ES-I3 (cell line): Measurements from ENCODE around the gene GOLGA6A.
"Not testable (repeated sequence)": the region's sequence is repeated elsewhere in the genome, so short reads cannot be mapped to it uniquely, and the experiment has no call there.

ENCODE experiments used
- H3K36me3 ChIP-seq: 2 replicates; pipeline ENCODE4 v1.6.1; 2013; ENCODE audit warnings: mild to moderate bottlenecking, low read length, control low read depth, moderate library complexity; ENCODE audit not compliant: insufficient read depth
- H3K4me1 ChIP-seq: 2 replicates; pipeline ENCODE4 v1.6.1; 2013; ENCODE audit warnings: mild to moderate bottlenecking, control low read depth, low read length; ENCODE audit not compliant: insufficient read depth
- H3K9ac ChIP-seq: 2 replicates; pipeline ENCODE4 v1.6.1; 2013; ENCODE audit warnings: low read depth, mild to moderate bottlenecking, low read length, moderate library complexity
- H3K9me3 ChIP-seq: 2 replicates; pipeline ENCODE4 v1.6.1; 2013; ENCODE audit warnings: mild to moderate bottlenecking, low read length, moderate library complexity; ENCODE audit not compliant: control insufficient read depth, insufficient read depth

The GOLGA6A gene

GRCh38 chr15:74122403-74123130, 40.2 kb upstream of the GOLGA6A start:
- Histone ChIP-seq H3K9ac (no peak overlapping the region; the same call in 1 of the 2 replicates), H3K9me3 (no peaks in the 10 kb centered on the region), H3K36me3 (no peaks in the 10 kb centered on the region), H3K4me1 (peaks cover 15% of the 10 kb centered on the region; the same call in 1 of the 2 replicates)

GRCh38 chr15:74121858-74122257, 39.5 kb upstream of the GOLGA6A start:
- no peak overlapping the region for H3K9ac ChIP-seq
- H3K36me3 ChIP-seq: no peaks in the 10 kb centered on the region
- H3K9me3 ChIP-seq: no peaks in the 10 kb centered on the region
- H3K4me1 ChIP-seq: peaks cover 11% of the 10 kb centered on the region; the same call in 1 of the 2 replicates

- H3K36me3 ChIP-seq: no peaks in the 10 kb centered on the region
Observed at GRCh38 chr15:74121039-74121438, 38.7 kb upstream of the GOLGA6A start.

DNA sequence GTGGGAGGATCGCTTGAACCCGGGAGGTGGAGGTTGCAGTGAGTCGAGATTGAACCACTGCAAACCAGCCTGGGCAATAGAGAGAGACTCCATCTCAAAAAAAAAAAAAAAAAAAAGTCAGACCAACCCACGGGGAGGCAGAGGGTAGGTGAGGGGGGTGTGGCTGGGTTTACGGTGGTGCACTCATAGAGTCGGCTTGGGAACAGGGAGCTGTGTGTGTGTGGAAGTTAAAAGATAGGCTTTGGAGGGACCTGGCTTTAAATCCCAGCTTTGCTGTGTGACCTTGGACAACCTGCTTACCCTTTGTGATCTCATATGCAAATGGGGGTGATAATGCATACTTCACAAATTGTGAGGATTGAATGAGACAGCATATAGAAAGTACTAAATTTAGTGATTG, 38.1 kb upstream of the GOLGA6A start:
- Histone ChIP-seq H3K4me1 (peaks cover 11% of the 10 kb centered on the region; the same call in 1 of the 2 replicates), H3K9ac (no peak overlapping the region), H3K9me3 (no peaks in the 10 kb centered on the region), H3K36me3 (no peaks in the 10 kb centered on the region)

More at GRCh38 chr15:74121039-74121438, 38.7 kb upstream of the GOLGA6A start:
- H3K4me1 ChIP-seq: peaks cover 11% of the 10 kb centered on the region; the same call in 1 of the 2 replicates
- no peaks in the 10 kb centered on the region for H3K9me3 ChIP-seq
- no peak overlapping the region for H3K9ac ChIP-seq

- Histone ChIP-seq H3K9ac (no peak overlapping the region), H3K4me1 (no peaks in the 10 kb centered on the region), H3K36me3 (no peaks in the 10 kb centered on the region), H3K9me3 (no peaks in the 10 kb centered on the region)
Observed at GRCh38 chr15:74109713-74110112, 27.4 kb upstream of the GOLGA6A start.

GRCh38 chr15:74108611-74109010, 26.3 kb upstream of the GOLGA6A start:
- not testable (repeated sequence) for H3K9ac ChIP-seq, H3K36me3 ChIP-seq, H3K4me1 ChIP-seq, H3K9me3 ChIP-seq

- Histone ChIP-seq H3K4me1 (no peaks in the 10 kb centered on the region), H3K36me3 (no peaks in the 10 kb centered on the region), H3K9ac (no peak overlapping the region), H3K9me3 (no peaks in the 10 kb centered on the region)
Observed at GRCh38 chr15:74108111-74108510, 25.8 kb upstream of the GOLGA6A start.

- peak overlapping the region; percentile 59; the same call in 1 of the 2 replicates for H3K9ac ChIP-seq
- not testable (repeated sequence) for H3K36me3 ChIP-seq
Observed at GRCh38 chr15:74099963-74100733, 17.8 kb upstream of the GOLGA6A start.

GRCh38 chr15:74096753-74097474, 14.6 kb upstream of the GOLGA6A start:
- H3K9me3 ChIP-seq, H3K36me3 ChIP-seq, H3K9ac ChIP-seq, H3K4me1 ChIP-seq: not testable (repeated sequence)

More at GRCh38 chr15:74099963-74100733, 17.8 kb upstream of the GOLGA6A start:
- H3K9me3 ChIP-seq, H3K4me1 ChIP-seq: not testable (repeated sequence)

DNA sequence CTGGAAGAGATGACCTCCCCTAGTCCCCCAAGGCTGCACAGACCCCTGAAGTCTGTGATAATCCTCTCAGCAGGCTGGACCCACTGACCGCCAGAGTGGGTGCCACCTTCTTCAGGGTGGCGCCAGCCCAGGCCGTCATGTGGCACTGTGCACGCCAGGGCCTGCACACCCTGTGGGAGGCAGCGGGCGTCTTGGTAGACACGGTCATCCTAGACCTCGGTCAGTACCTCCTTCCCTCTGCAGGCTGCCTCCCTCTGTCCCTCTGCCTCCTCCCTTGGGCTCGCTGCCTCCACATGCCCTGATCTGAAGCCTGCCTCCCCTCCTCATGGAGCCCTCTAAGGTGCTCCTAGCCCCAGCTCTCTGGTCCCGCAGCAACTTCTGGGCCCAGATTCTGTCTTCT, 13.3 kb upstream of the GOLGA6A start:
- not testable (repeated sequence) for H3K9me3 ChIP-seq, H3K36me3 ChIP-seq, H3K9ac ChIP-seq, H3K4me1 ChIP-seq

DNA sequence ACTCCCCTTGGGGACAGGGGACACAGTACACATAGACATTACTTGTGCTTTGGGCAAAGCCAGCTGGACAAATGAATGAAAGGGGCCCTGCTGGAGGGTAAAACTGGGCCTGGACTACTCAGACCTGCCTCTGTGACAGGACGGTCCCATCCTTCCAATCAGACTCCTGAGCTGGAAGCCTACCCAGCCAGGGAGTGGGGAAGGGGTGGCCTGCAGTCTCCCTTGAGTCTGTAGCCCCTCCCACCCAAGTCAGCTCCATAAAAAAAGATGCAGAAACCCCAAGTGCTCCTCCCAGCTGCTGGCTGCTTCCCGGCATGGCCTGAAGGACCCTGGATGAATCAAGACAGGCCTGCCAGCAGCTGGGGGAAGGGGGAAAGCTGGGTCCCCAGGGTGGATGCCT, 12.2 kb upstream of the GOLGA6A start:
- not testable (repeated sequence) for H3K9me3 ChIP-seq, H3K4me1 ChIP-seq, H3K36me3 ChIP-seq, H3K9ac ChIP-seq

DNA sequence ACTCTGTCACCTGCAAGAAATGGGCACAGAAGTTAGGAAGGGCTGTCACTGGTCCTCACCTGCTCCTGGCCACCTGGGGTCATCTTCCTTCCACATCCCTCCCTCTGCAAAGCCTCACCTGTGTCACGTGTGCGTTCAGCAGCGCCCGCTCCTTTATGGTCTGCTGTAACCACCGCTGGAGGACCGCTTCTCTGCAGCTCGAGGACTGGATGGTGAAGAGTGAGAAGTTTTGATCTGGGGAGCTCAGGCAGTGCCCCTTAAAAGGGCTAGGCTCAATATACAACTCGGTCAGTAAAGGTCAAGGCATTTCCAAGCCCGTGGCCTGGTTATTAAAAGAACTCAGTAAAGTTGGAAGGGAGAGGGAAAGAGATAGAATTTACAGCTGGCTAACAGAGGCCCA, 6.6 kb downstream of the GOLGA6A start:
- H3K4me1 ChIP-seq, H3K36me3 ChIP-seq, H3K9me3 ChIP-seq, H3K9ac ChIP-seq: not testable (repeated sequence)

DNA sequence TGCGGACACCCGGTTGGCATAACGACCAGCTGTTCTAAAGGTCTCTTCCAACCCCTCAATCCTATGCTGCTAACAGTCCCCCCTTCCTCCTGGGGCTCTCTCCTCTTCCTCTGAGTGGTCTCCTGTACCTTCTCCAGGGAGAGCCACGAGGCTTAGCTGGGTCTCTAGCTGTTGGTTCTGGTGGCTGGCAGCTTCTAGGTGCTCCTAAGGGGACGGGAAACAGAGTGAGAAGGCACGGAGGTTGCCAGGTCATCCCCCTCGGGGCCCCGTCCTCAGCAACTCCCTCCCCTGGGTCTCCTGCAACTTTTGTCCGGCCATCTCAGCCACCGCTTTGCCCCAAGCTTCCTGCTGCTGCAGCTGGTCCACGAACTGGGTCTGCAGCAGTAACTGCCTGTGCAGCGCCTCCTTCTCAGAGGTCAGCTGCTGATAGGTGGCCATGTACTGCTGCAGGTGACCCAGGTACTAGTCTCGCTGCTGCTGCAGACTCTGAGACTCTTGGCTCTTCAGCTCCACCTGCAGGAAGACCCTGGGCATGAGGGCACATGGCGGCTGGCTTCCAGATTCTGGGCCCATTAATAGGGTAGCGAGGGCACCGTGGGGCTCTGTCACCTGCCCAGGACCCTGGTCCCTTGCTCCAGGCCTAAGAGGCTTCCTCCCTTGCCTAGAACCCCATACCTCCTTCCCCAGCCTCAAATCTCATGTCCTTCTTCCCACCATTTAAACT, 9.6 kb downstream of the GOLGA6A start:
- H3K9me3 ChIP-seq, H3K9ac ChIP-seq, H3K36me3 ChIP-seq, H3K4me1 ChIP-seq: not testable (repeated sequence)

- H3K9me3 ChIP-seq, H3K4me1 ChIP-seq, H3K9ac ChIP-seq: not testable (repeated sequence)
Observed at GRCh38 chr15:74072132-74072531, 10.2 kb downstream of the GOLGA6A start.

More at GRCh38 chr15:74072132-74072531, 10.2 kb downstream of the GOLGA6A start:
- not testable (repeated sequence) for H3K36me3 ChIP-seq
